HUES6 (cell line): ENCODE measurements around the gene RAB40C.

Source experiments
- H3K27ac ChIP-seq: 2 replicates; pipeline ENCODE4 v1.7.0; 2013; ENCODE audit warnings: low read depth, mild to moderate bottlenecking, low read length, inconsistent platforms
- H3K27me3 ChIP-seq: 2 replicates; pipeline ENCODE4 v1.6.1; 2013; ENCODE audit warnings: low read length; ENCODE audit not compliant: control insufficient read depth, insufficient read depth
- H3K36me3 ChIP-seq: 2 replicates; pipeline ENCODE4 v1.6.1; 2013; ENCODE audit warnings: low read length; ENCODE audit not compliant: control insufficient read depth, insufficient read depth
- H3K4me1 ChIP-seq: 2 replicates; pipeline ENCODE4 v1.6.1; 2013; ENCODE audit warnings: low read length; ENCODE audit not compliant: control insufficient read depth, insufficient read depth
- H3K4me3 ChIP-seq: 2 replicates; pipeline ENCODE4 v1.5.1; 2013; ENCODE audit warnings: low read depth, low read length
- H3K9ac ChIP-seq: one replicate; pipeline ENCODE4 v1.6.1; 2013; ENCODE audit warnings: mild to moderate bottlenecking, low read length
- H3K9me3 ChIP-seq: 2 replicates; pipeline ENCODE4 v1.6.1; 2013; ENCODE audit warnings: low read depth, low read length; ENCODE audit not compliant: control insufficient read depth, insufficient read depth

The RAB40C gene

GRCh38 chr16:676565-676902 lies 86.7 kb downstream of the RAB40C start:
- no peaks in the 10 kb centered on the region for H3K27me3 ChIP-seq
- peaks cover 32% of the 10 kb centered on the region for H3K36me3 ChIP-seq
- no peak overlapping the region for H3K9ac ChIP-seq
- 0 out of 2 replicates have a peak overlapping the region, but pooled peaks have one; percentile 20 for H3K4me3 ChIP-seq
- H3K9me3 ChIP-seq: no peaks in the 10 kb centered on the region
- H3K4me1 ChIP-seq: peaks cover 38% of the 10 kb centered on the region
- no peak overlapping the region for H3K27ac ChIP-seq

- H3K4me3 ChIP-seq: peak overlapping the region; percentile 20
- peaks cover 42% of the 10 kb centered on the region for H3K4me1 ChIP-seq
Observed at GRCh38 chr16:676913-677312, 87.0 kb downstream of the RAB40C start.

GRCh38 chr16:677316-678190 lies 87.7 kb downstream of the RAB40C start:
- H3K4me3 ChIP-seq: peak overlapping the region; percentile 20
- no peaks in the 10 kb centered on the region for H3K27me3 ChIP-seq
- no peaks in the 10 kb centered on the region for H3K9me3 ChIP-seq
- H3K9ac ChIP-seq: no peak overlapping the region
- no peak overlapping the region for H3K27ac ChIP-seq
- H3K4me1 ChIP-seq: peaks cover 42% of the 10 kb centered on the region
- H3K36me3 ChIP-seq: peaks cover 32% of the 10 kb centered on the region

More at GRCh38 chr16:676913-677312, 87.0 kb downstream of the RAB40C start:
- H3K27me3 ChIP-seq: no peaks in the 10 kb centered on the region
- H3K36me3 ChIP-seq: peaks cover 32% of the 10 kb centered on the region
- no peaks in the 10 kb centered on the region for H3K9me3 ChIP-seq
- H3K27ac ChIP-seq: no peak overlapping the region
- H3K9ac ChIP-seq: no peak overlapping the region

GRCh38 chr16:678209-678857 lies 88.5 kb downstream of the RAB40C start:
- no peaks in the 10 kb centered on the region for H3K27me3 ChIP-seq
- H3K9me3 ChIP-seq: no peaks in the 10 kb centered on the region
- H3K4me3 ChIP-seq: peak overlapping the region; percentile 84; the same call in 1 of the 2 replicates
- no peak overlapping the region for H3K27ac ChIP-seq
- H3K9ac ChIP-seq: no peak overlapping the region
- H3K4me1 ChIP-seq: peaks cover 48% of the 10 kb centered on the region
- peaks cover 31% of the 10 kb centered on the region for H3K36me3 ChIP-seq
